HL-60 (cell line): ENCODE data around the gene MAPK12.

Source experiments
- DNase-seq, 2 experiments: peaks; one replicate each; pipeline ENCODE4 v3.0.0-alpha.2; 2010 to 2020; ENCODE audit warnings: low read depth in 1 of 2, low spot score in 1 of 2
- H3K27ac ChIP-seq: fragments of 250-450 bp; sonication (Bioruptor Pico); replicated peaks from 2 replicates; pipeline ENCODE4 v1.5.1; 2020; ENCODE audit warnings: mild to moderate bottlenecking, moderate library complexity
- H3K27me3 ChIP-seq: fragments of 250-450 bp; sonication (Bioruptor Pico); 2 replicates; pipeline ENCODE4 v1.5.1; 2021; ENCODE audit warnings: mild to moderate bottlenecking, moderate library complexity; ENCODE audit not compliant: insufficient read depth, poor library complexity, severe bottlenecking
- H3K4me3 ChIP-seq: replicated peaks from 2 replicates; pipeline ENCODE4 v1.5.1; 2011; ENCODE audit warnings: mild to moderate bottlenecking, control low read depth, low read length; ENCODE audit not compliant: insufficient read depth
- CTCF ChIP-seq: IDR thresholded peaks from one replicate; pipeline ENCODE4 v1.5.1; 2011; ENCODE audit warnings: low read length, control low read depth, inconsistent platforms; ENCODE audit not compliant: insufficient read depth
- GABPA ChIP-seq: IDR thresholded peaks from 2 replicates; pipeline ENCODE4 v1.6.1; 2012; ENCODE audit warnings: low read depth
- POLR2AphosphoS5 ChIP-seq: IDR thresholded peaks from 2 replicates; pipeline ENCODE4 v1.6.1; 2012; ENCODE audit warnings: low read depth
- REST ChIP-seq: IDR thresholded peaks from 2 replicates; pipeline ENCODE4 v1.6.1; 2012; ENCODE audit warnings: low read depth; ENCODE audit not compliant: insufficient replicate concordance
- SPI1 ChIP-seq: IDR thresholded peaks from 2 replicates; pipeline ENCODE4 v1.6.1; 2012; ENCODE audit warnings: low read depth, mild to moderate bottlenecking, borderline replicate concordance

Gene MAPK12

GRCh38 chr22:50296658-50297490 is 35.4 kb upstream of the MAPK12 start:
- TF ChIP-seq GABPA (no peak), SPI1 (no peak), CTCF (no peak), REST (no peak), POLR2AphosphoS5 (no peak)
- Histone ChIP-seq H3K27me3 (no peaks in the 10 kb centered on the region), H3K27ac (no peak overlapping the region), H3K4me3 (no peak overlapping the region)
- DNase-seq, result no peak

- Histone ChIP-seq H3K4me3 (no peak overlapping the region), H3K27ac (no peak overlapping the region), H3K27me3 (no peaks in the 10 kb centered on the region)
- no peak for DNase-seq
- TF ChIP-seq REST (no peak), GABPA (no peak), SPI1 (no peak), CTCF (no peak), POLR2AphosphoS5 (no peak)
These were observed 32.8 kb upstream of the MAPK12 start for GRCh38 chr22:50294319-50294656.

- Histone ChIP-seq H3K27ac (no peak overlapping the region), H3K4me3 (no peak overlapping the region), H3K27me3 (no peaks in the 10 kb centered on the region)
- no peak for DNase-seq
- TF ChIP-seq GABPA (no peak), SPI1 (peak; percentile 39; the same call in 1 of the 2 replicates), POLR2AphosphoS5 (no peak)
These were observed 32.2 kb upstream of the MAPK12 start for GRCh38 chr22:50293441-50294318.
